ENCODE measurements around the gene RPN2. TPM values are rescaled to one million over a fixed set of nuclear protein-coding genes. Genes with fewer than 3 reads are reported as not detected.

RPN2 gene
- total RNA-seq, 4 donors from 2014 or later: 86.7 to 114 (median 110) TPM

DNA sequence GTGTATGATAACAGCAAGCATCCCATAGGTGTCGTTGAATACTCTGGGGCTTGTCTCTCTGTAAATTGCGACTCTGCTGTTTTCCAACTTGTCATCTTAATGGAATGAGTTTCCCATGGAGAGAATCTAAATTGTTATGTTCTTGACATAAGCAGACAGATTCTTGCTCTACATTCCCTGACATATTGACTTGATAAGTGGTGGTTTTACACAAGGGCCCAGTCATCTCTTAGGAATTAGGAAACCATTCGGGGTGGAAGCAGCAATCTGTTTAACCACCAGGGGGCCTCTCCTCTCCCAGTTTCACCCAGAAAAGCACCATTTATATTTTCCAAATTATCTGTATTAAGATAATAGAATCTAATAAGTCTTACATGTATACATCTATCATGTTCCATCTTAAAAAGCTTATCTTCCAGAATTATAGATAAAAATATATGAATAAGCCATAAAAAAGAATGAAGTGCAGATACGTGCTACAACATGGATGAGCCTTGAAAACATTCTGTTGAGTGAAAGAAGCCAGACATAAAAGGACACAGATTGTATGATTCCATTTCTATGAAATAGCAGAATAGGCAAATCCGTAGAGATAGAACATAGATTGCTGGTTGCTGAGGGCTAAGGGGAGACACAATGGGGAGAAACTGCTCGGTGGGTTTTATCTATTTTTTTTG, 23.3 kb downstream of the RPN2 start:
- Histone ChIP-seq H3K27me3 (no peaks in the 10 kb centered on the region), H3K4me3 (no peak overlapping the region), H3K36me3 (peaks cover 3 to 75% of the 10 kb centered on the region in 2 donors), H3K9me3 (no peaks in the 10 kb centered on the region), H3K4me1 (peaks cover 0 to 40% (median 0%) of the 10 kb centered on the region in 3 donors), H3K27ac (peak overlapping the region; percentile 62 to 86 (median 77))
- 40 to 42% methylated on average over 6 of the region's 6 CpGs for WGBS, 2 donors (ENCODE audit: low coverage in 1 of 2)
- ATAC-seq: peak; percentile 86
- no peak for TF ChIP-seq POLR2A (IDR thresholded peaks at IDR 0.05)
- TF ChIP-seq, protein P1, sequence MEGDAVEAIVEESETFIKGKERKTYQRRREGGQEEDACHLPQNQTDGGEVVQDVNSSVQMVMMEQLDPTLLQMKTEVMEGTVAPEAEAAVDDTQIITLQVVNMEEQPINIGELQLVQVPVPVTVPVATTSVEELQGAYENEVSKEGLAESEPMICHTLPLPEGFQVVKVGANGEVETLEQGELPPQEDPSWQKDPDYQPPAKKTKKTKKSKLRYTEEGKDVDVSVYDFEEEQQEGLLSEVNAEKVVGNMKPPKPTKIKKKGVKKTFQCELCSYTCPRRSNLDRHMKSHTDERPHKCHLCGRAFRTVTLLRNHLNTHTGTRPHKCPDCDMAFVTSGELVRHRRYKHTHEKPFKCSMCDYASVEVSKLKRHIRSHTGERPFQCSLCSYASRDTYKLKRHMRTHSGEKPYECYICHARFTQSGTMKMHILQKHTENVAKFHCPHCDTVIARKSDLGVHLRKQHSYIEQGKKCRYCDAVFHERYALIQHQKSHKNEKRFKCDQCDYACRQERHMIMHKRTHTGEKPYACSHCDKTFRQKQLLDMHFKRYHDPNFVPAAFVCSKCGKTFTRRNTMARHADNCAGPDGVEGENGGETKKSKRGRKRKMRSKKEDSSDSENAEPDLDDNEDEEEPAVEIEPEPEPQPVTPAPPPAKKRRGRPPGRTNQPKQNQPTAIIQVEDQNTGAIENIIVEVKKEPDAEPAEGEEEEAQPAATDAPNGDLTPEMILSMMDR (IDR thresholded peaks at IDR 0.05): peak; percentile 76 to 82 (median 79)
- TF ChIP-seq EP300 (IDR thresholded peaks at IDR 0.05): no peak
- TF ChIP-seq POLR2AphosphoS5 (IDR thresholded peaks at IDR 0.05): peak; percentile 71

DNA sequence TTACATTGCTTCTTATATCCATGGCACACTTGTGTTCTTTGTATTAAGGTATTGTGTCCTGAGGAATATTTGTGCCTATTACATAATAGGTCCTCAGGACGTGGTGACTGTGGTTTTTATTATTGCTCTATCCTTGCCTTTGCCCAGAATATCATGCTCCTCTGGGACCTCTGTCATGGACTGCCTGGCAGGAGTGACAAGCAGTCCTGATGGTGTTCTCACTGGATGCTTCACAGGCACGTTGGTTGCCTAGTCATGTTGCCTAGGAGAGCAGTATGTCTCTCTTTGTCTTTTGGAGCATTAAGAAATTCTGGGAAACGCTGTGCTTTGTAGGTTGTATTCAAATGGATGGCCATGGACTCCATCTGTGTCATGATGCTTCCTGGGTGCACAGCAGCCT, 24.9 kb downstream of the RPN2 start:
- Histone ChIP-seq H3K9me3 (no peaks in the 10 kb centered on the region), H3K4me1 (peaks cover 0 to 40% (median 0%) of the 10 kb centered on the region in 3 donors), H3K36me3 (peaks cover 3 to 75% of the 10 kb centered on the region in 2 donors), H3K27me3 (no peaks in the 10 kb centered on the region), H3K4me3 (no peak overlapping the region), H3K27ac (peak overlapping the region in 2 of 4 donors; percentile 27 to 50)
- TF ChIP-seq POLR2AphosphoS5 (IDR thresholded peaks at IDR 0.05): no peak
- TF ChIP-seq, protein P1 (IDR thresholded peaks at IDR 0.05): no peak
- TF ChIP-seq EP300 (IDR thresholded peaks at IDR 0.05): no peak
- no peak for TF ChIP-seq POLR2A (IDR thresholded peaks at IDR 0.05)
- 61 to 62% methylated on average over 2 to 3 of the region's 3 CpGs for whole genome bisulfite sequencing, 2 donors (ENCODE audit: low coverage in 1 of 2)
- no peak for ATAC-seq

DNA sequence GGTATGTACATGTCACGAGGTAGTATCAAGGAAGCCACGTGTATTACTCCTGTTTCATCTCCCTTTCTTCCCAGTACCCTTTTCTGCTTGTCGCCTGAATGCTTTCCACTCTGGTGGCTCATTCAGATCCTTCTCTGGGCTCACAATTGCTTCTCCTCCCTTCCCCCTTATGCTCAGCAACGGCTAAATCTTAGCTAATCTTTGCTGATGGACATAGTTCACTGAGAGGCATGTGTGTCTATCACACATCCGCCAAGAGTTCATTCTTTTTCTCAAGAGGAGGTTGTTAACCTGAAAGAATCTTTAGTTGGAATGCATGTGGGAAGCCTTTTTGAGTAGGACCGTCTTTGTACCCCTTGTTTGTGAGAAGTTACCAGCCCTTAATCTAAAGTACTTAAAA, 26.0 kb downstream of the RPN2 start:
- Histone ChIP-seq H3K27me3 (no peaks in the 10 kb centered on the region), H3K4me1 (peaks cover 0 to 40% (median 0%) of the 10 kb centered on the region in 3 donors), H3K4me3 (no peak overlapping the region), H3K36me3 (peaks cover 3 to 75% of the 10 kb centered on the region in 2 donors), H3K9me3 (no peaks in the 10 kb centered on the region), H3K27ac (peak overlapping the region in 2 of 4 donors; percentile 5 to 50)
- no peak for ATAC-seq
- 69 to 78% methylated on average over 6 of the region's 6 CpGs for WGBS, 2 donors (ENCODE audit: low coverage in 1 of 2)
- no peak for TF ChIP-seq EP300 (IDR thresholded peaks at IDR 0.05)
- TF ChIP-seq POLR2AphosphoS5 (IDR thresholded peaks at IDR 0.05): no peak
- no peak for TF ChIP-seq POLR2A (IDR thresholded peaks at IDR 0.05)
- TF ChIP-seq, protein P1 (IDR thresholded peaks at IDR 0.05): no peak

DNA sequence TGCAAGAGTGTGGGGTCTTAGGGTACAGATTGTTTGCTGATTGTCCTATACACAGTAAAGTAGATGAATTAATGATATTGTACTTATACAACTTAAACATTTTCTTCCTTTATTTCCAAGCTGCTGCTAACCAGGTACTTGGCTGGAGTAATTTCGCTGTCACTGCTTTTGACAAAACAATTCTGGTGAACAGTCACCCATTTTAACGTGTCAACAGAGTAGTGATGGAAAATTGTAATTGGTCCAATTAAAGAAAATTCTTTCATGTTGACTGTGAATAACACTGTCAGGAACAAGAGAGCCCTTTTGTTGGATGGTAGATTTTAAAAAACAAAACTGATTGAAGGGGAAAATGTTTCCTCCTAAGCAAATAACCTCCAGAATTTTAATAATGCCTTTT, 26.7 kb downstream of the RPN2 start:
- Histone ChIP-seq H3K9me3 (no peaks in the 10 kb centered on the region), H3K27me3 (no peaks in the 10 kb centered on the region), H3K4me1 (peaks cover 0 to 40% (median 0%) of the 10 kb centered on the region in 3 donors), H3K4me3 (no peak overlapping the region), H3K36me3 (peaks cover 3 to 75% of the 10 kb centered on the region in 2 donors), H3K27ac (peak overlapping the region in 2 of 4 donors; percentile 5 to 50)
- WGBS, 2 donors (ENCODE audit: low coverage in 1 of 2): 51 to 80% methylated on average over 1 to 2 of the region's 2 CpGs
- TF ChIP-seq, protein P1 (IDR thresholded peaks at IDR 0.05): no peak
- no peak for TF ChIP-seq POLR2AphosphoS5 (IDR thresholded peaks at IDR 0.05)
- ATAC-seq: no peak

DNA sequence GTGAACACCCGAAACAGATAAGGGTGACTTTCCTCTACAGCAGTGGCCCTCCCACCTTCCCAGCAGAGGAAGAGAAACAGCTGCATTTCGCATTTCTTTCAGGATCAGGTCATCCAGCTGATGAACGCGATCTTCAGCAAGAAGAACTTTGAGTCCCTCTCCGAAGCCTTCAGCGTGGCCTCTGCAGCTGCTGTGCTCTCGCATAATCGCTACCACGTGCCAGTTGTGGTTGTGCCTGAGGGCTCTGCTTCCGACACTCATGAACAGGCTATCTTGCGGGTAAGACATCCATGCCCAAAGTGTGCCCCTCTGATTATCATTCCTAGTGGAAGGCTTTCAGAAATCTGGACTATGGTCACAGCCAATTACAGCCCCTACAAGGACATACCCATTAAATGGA, 28.0 kb downstream of the RPN2 start:
- Histone ChIP-seq H3K27me3 (no peaks in the 10 kb centered on the region), H3K4me1 (peaks cover 0 to 32% (median 0%) of the 10 kb centered on the region in 3 donors), H3K27ac (no peak overlapping the region), H3K9me3 (no peaks in the 10 kb centered on the region), H3K4me3 (no peak overlapping the region), H3K36me3 (peaks cover 3 to 82% of the 10 kb centered on the region in 2 donors)
- 92 to 100% methylated on average over 1 to 11 of the region's 11 CpGs for WGBS, 2 donors (ENCODE audit: low coverage in 1 of 2)
- ATAC-seq: no peak
- TF ChIP-seq POLR2AphosphoS5 (IDR thresholded peaks at IDR 0.05) (no peak), EP300 (IDR thresholded peaks at IDR 0.05) (no peak), POLR2A (IDR thresholded peaks at IDR 0.05) (no peak)
- TF ChIP-seq, protein P1 (IDR thresholded peaks at IDR 0.05): no peak

Measured in gastroesophageal sphincter (tissue), 4 donors.